Spleen (tissue), 7 donors: Measurements from ENCODE around the gene NDUFA11.

Experiments used
- POLR2AphosphoS5 ChIP-seq, 3 donors: sonication (generic); formaldehyde crosslinking; IDR thresholded peaks; one replicate each; pipeline ENCODE4 v1.5.1; 2017; ENCODE audit warnings: antibody characterized with exemption in 3 of 3
- TF ChIP-seq, protein P1 (sequence below), 11 experiments: fragments of 200-600 bp in 7 of 11; fragments of 450-650 bp in 4 of 11; sonication (generic) in 4 of 11; IDR thresholded peaks in 8 of 11; conservative IDR thresholded peaks in 3 of 11; 1 replicate in 7 of 11; 2 replicates in 4 of 11; pipeline versions ENCODE4 v1.4.0 to v1.8.0; 2016 to 2021; ENCODE audit warnings: antibody characterized with exemption in 11 of 11, inconsistent platforms in 4 of 11, mild to moderate bottlenecking in 1 of 11
- donor health status: DM: no; HTN: no; CAD: no; lungs with moderate emphysema.
- donor health status: DM: no; HTN: no; CAD: no.
- donor health status: DM: no; HTN: no; CAD: no.

DNA sequence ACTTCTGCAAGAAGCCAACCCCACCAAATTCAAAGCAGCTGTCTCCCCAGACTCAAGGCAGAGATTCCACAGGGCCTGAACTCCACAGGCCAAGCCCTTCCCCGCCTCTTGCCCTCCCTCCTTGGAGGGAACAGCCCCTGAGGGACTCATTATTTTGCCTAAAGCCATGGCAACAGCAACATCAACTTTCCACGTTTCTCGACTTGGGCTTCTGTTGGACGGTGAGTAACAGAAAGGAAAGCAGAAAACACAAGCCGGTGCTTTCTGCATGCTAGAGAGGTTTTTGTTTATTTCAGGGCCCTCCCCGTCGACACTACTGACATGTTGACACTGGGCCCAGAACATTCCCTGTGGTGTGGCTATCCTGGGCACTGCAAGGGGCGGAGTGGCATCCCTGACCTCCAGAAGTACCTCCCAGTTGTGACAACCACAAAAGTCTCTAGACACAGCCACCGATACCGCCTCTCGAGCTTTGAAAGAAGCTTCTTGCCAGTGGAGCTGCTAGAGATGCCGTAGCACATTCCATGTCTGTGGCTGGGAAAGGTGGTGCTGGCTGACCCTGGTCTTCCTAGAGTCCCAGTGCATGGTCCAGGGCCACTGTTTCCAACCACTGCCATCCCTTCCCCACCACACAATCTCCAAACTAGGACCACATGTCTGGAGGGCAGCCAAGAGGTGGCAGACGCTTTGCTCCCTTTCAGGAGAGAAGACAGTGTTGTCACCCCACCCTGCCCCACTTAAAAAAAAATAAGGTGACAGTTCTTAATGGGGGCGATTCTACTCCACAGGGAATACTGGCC lies 23.3 kb upstream of the NDUFA11 start:
- no peak for TF ChIP-seq POLR2AphosphoS5 (IDR thresholded peaks at IDR 0.05)
- TF ChIP-seq, protein P1, sequence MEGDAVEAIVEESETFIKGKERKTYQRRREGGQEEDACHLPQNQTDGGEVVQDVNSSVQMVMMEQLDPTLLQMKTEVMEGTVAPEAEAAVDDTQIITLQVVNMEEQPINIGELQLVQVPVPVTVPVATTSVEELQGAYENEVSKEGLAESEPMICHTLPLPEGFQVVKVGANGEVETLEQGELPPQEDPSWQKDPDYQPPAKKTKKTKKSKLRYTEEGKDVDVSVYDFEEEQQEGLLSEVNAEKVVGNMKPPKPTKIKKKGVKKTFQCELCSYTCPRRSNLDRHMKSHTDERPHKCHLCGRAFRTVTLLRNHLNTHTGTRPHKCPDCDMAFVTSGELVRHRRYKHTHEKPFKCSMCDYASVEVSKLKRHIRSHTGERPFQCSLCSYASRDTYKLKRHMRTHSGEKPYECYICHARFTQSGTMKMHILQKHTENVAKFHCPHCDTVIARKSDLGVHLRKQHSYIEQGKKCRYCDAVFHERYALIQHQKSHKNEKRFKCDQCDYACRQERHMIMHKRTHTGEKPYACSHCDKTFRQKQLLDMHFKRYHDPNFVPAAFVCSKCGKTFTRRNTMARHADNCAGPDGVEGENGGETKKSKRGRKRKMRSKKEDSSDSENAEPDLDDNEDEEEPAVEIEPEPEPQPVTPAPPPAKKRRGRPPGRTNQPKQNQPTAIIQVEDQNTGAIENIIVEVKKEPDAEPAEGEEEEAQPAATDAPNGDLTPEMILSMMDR (IDR thresholded peaks at IDR 0.05 in 8 of 11, conservative IDR thresholded peaks at IDR 0.05 in 3 of 11) = no peak
